ENCODE data around the gene PLEKHM1. TPM values are rescaled to one million over a fixed set of nuclear protein-coding genes. Genes with fewer than 3 reads are reported as not detected.

PLEKHM1 gene
- total RNA-seq, 2 donors from 2014 or later = 22.9 to 33.7 TPM

Other genes with a start within 250 kb of the PLEKHM1 start
- under 1 TPM; 0.37 to 0.50 TPM for gene SPATA32, start 228.6 kb downstream of the PLEKHM1 start, total RNA-seq
- 10 to 100 TPM; 38.4 to 54.4 TPM for gene MAP3K14, start 173.7 kb downstream of the PLEKHM1 start, total RNA-seq
- gene ARHGAP27, start 57.9 kb downstream of the PLEKHM1 start, total RNA-seq = 10 to 100 TPM; 49.7 to 55.1 TPM

Measured in activated naive CD4-positive, alpha-beta T cell treated with anti-CD3 and anti-CD28 coated beads, Interleukin-2, amount 50 U/mL, for 72 hours (primary cell).